NCI-H1930 (cell line): ENCODE data around the gene EEPD1.
"Not testable (repeated sequence)": the region's sequence is repeated elsewhere in the genome, so short reads cannot be mapped to it uniquely, and the experiment has no call there.

Experiments
- DNase-seq, 2 experiments: peaks; one replicate each; lab custom pipeline; 2025; lab: John Stamatoyannopoulos, UW

The EEPD1 gene

GRCh38 chr7:36128448-36129047 lies 24.5 kb upstream of the EEPD1 start:
- no peak for DNase-seq

- DNase-seq, result no peak
These were observed 24.0 kb upstream of the EEPD1 start for GRCh38 chr7:36129048-36129534.

GRCh38 chr7:36130236-36130945 lies 22.7 kb upstream of the EEPD1 start:
- DNase-seq, result no peak

GRCh38 chr7:36131026-36131425 lies 22.0 kb upstream of the EEPD1 start:
- DNase-seq, result no peak

- DNase-seq, result no peak
These were observed 21.6 kb upstream of the EEPD1 start for GRCh38 chr7:36131499-36131898.

GRCh38 chr7:36132012-36132411 lies 21.0 kb upstream of the EEPD1 start:
- no peak for DNase-seq

- no peak for DNase-seq
These were observed 17.4 kb upstream of the EEPD1 start for GRCh38 chr7:36135700-36136099.

DNA sequence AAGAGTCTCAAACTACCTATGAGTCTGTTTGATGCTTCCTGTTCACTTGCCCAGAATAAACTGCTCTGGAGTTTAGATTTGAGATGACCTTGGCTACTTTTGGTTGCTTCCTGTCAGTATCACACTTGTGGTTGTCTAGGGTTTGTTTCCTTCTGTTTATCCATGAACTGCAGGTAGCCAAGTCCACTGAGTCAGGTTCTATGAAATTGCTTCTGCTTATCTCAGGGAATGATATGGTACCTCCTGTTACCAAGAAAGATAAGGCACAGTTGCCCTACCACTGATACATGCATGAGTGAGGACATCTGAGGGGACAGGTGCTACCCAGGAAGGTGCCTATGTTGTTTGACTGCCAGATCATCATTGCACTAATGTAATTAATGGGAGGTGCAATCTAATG lies 15.8 kb upstream of the EEPD1 start:
- no peak for DNase-seq

- DNase-seq, result no peak
These were observed 15.3 kb upstream of the EEPD1 start for GRCh38 chr7:36137754-36138153.

GRCh38 chr7:36138209-36138608 lies 14.8 kb upstream of the EEPD1 start:
- no peak for DNase-seq

DNA sequence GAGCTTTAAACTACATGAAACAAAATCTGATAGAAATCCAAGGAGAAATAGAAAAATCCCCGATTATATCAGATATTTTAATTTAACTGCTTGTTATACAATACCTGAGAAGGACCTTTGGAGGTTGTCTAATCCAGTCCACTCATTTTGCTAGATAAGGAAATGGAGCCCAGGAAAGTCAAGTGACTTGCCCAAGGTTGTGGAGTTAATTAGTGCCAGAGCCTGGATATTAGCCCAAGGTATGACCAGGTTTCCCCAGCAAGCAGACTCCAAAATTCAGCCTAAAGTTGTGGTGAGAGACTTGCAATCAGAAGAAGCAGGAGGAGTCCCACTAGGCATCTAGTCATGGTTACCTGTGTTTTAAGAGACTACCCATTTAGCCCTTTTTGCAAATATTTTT lies 11.7 kb upstream of the EEPD1 start:
- DNase-seq, result no peak

GRCh38 chr7:36141850-36142249 lies 11.2 kb upstream of the EEPD1 start:
- no peak for DNase-seq

GRCh38 chr7:36144189-36144588 lies 8.9 kb upstream of the EEPD1 start:
- no peak for DNase-seq

GRCh38 chr7:36145686-36146085 lies 7.4 kb upstream of the EEPD1 start:
- DNase-seq, result no peak

- DNase-seq, result no peak
These were observed 5.7 kb upstream of the EEPD1 start for GRCh38 chr7:36147361-36147760.

DNA sequence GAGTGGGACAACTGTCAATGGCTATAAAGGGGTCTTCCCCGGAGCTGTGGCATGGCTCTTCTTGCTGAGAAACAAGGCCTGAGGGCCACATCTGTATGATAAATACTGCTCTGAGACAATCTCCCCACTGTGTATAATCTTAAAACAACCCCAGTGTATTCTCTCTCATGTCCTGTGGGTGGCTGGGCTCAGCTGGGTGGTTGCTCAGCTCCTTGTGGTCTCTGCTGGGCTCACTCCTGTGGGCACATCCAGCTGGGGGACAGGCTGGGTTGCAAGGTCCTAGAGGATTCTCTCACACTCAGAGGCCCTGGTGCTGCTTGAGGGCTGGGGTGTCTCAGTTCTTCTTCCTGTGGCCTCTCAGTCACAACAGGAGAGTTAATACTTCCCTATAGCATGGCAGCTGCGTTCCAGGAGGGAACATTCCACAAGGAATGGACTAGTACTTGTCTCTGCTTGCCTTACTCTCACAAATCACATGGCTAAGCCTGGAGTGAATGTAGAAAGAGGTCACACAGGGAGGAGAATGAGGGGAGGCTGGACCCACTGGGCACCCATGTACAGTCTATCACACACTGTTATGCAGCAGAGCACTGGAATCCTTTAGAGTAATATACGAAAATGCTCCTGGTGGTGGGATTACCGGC lies 4.5 kb upstream of the EEPD1 start:
- no peak for DNase-seq

DNA sequence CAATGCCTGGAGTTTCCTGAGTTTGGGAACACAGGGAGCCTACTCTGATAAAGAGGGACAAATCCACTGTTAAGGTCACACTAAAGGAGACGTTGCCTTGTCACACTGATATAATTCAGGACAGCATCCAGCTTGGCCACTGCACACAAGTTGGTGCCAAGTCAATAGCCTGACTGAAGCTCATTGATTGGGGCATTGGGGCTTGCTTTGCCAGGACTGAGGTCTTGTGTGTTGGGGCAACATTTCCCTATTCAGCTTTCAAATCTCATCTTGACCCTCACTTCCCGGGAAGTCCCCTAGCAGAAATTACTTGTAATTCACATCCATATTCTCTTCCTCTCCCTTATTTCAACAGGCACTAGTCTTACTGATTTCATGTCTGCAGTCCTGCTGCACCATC lies 3.8 kb upstream of the EEPD1 start:
- DNase-seq, result not testable (repeated sequence)

GRCh38 chr7:36149694-36150452 lies 3.2 kb upstream of the EEPD1 start:
- DNase-seq, result no peak

DNA sequence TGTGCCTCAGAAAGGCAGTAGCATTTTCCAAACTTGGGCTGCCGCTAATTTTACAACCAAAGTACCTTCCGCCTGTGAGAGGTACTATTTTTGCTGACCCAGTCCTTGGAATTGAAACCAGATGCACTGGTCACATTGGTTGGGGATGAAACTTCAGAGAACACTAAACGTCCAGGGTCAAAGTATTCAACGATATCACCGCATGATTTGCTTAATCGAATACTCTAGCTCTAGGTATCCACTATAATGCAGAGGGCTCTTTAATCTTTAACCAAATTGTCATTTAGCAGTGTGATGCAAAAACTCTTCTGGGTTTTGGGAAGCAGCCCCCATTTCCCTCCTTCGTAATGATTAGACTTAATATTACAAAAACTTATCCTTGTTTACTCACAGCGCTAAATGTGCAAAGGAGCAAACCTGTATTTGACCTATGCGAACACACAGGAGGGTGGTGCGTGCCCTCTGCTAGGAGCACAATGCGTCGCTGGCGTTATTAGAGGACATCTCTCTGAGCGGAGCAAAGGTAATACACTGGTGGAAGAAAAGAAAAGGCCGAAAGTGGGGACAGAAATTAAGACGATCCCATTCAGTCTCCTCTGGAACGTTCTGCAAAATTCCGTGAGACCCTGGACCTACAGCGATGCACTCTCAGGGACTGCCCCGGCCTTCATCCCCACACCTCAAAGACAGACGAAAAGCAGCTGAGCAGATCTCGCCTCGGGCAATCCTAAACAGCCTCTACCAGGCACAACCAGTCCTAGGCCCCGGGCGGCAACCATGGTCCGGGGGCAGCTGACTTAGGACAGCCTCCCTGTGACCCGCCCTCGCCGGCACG lies 916 bp upstream of the EEPD1 start:
- peak in 1 of 2 experiments; percentile 21 for DNase-seq

- DNase-seq, result no peak
These were observed 580 bp downstream of the EEPD1 start for GRCh38 chr7:36153571-36154097.
